ENCODE results near the gene MPP2. TPM values are rescaled to one million over a fixed set of nuclear protein-coding genes. Genes with fewer than 3 reads are reported as not detected.

Gene MPP2
- total RNA-seq, 2 experiments from 2014 or later: 1.6 to 1.7 TPM

DNA sequence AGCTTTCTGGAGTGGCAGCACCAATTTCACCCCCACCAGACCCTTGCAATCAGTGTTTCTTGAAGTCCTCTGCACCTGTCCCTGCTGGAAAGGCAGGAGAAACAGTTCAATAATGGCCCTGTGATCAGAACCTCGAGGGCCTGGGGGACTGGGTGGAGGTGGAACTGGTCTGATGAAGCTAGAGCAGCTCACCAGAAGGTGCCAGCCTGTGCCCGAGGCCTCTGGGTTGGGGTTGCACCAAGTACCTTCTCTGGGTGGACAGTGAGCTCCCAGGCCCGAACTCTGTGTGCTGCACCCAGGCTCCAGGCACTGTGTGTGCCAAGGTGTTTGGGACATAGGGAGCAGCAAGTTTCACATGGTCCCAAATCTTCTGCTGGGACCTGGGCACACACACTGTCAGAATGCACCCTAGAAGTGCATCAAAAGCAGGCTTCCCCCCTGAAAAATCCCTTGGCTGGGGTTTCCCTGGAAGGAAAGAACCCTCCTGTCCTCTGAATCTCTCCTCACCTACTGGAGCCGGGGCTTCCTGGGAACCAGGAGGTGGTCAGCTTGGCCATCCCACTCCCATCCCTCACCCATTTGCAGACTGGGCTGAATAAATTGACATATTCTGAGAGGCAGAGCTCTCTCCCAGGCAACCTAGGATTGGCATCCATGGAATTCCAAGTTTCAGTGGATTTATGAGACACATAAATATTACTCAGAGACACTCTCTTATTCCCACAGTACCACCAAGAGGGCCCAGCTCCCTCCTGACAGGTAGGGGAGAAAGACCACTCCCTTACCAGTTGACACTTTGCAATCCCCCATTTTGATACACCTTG is 43.0 kb downstream of the MPP2 start:
- POLR2A ChIA-PET: interaction anchor here (0.5 to 0.6 kb wide), 2 partner anchors 182 to 311 kb away, joined by 3 read pairs; no protein-coding TSS in a partner anchor
- CTCF ChIA-PET: interaction anchor here (0.7 kb wide), 1 partner anchor 15 kb away, joined by 4 read pairs; no protein-coding TSS in a partner anchor

DNA sequence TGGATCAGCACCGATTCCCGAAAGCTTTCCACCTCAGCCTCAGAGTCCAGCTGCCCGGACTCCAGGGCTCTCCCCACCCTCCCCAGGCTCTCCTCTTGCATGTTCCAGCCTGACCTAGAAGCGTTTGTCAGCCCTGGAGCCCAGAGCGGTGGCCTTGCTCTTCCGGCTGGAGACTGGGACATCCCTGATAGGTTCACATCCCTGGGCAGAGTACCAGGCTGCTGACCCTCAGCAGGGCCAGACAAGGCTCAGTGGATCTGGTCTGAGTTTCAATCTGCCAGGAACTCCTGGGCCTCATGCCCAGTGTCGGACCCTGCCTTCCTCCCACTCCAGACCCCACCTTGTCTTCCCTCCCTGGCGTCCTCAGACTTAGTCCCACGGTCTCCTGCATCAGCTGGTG is 45.4 kb downstream of the MPP2 start:
- ChIA-PET CTCF (interaction anchor here (1.2 to 1.3 kb wide), 2 partner anchors 13 to 17 kb away, joined by 3 to 4 read pairs; no protein-coding TSS in a partner anchor), POLR2A (no interaction called here)

DNA sequence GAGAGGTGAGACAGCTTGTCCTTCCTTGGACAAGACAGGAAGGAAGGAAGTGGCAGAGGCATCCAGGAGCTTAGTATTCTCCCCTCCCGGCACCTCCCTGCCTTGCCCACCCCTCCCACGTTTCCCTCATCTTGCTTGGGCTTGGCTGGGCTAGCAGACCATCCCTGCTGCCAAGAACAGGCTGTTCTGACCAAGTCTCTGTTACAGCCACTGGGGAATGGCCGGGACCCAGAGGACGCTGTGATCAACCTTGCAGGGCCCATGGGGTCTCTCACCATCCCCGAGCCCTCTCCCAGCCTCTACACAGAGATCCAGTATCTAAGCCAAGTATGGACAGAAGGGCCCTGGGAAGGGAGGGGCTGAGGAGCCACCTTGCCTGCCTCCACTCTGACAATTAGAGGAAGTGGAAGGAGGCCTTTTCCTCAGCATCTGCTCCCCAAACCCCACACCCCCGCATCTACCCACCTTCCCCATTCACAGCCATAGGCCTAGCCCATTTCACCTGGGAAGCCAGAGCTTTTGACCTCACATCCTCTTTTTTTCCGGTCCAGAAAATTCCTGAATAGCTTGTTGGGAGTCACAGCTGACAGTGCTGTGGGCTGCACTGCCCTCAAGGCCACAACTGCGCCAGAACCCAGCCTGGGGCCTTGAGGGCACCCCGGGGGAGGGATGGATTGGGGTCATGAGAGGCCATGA is 46.3 kb downstream of the MPP2 start:
- ChIA-PET CTCF (interaction anchor here (1.2 kb wide), 1 partner anchor 14 kb away, joined by 4 read pairs; no protein-coding TSS in a partner anchor), POLR2A (no interaction called here)

DNA sequence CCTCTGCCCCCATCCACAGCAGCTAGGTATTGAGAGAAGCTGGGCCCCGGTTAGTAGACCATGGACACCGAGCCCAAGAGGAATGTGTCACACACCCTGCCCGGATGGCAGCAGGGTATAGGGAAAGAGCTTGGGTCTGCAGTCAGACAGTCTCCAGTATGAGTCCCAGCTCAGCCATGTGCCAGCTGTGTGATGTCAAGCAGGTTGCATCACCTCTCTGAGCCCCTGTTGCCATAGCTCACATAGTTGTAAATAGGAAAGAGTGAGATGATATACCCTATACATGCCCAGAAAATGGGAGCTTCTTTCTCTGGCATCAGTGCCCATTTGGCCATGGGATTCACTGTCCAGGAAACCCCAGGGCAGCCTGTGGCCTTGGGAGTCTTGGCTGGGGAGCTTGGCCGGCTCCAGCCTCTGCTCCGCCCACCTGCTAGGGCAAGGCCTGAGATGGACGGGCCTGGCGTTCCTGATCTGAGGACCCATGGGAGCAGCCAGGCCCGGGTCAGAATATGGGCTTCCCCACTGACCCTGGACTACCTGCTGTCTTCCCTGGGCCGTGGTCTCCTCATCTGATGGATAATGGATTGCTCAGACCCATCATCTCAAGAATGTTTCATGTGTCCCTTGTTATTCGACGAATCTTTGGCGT is 47.1 kb downstream of the MPP2 start:
- POLR2A ChIA-PET: no interaction called here
- CTCF ChIA-PET: interaction anchor here (1.0 kb wide), 1 partner anchor 17 kb away, joined by 3 read pairs; no protein-coding TSS in a partner anchor

DNA sequence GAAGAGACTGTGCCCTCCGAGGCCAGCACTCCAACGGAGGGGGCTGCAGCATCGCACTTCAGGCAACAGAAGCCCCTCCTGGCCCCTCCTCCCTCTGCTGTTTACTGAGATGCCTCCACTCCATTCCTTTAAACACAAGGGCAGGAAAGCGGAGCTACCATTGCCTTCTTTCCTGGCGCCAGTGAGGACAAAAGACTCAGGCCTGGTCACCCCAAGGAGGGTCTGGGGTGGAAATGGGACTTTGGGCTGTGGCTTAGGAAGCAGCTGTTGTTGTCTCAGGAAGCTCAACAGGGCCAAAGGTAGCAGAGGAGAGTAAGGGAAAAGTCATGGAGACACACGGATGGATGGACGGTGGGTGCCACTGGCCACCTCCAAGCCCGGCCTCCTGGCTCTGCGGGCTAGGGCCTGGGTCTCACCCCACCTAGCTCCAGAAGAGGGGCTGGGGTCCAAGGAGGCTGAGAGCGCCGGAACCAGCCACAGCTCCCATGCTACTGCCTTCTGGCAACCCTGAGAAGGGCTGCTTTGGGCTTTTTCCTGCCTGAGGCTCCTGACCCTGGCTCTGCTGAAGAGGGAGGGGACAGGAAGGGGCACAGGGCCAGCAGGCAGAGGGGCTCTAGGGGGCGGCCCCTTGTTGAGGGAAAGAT is 49.3 kb downstream of the MPP2 start:
- ChIA-PET CTCF (no interaction called here), POLR2A (no interaction called here)

DNA sequence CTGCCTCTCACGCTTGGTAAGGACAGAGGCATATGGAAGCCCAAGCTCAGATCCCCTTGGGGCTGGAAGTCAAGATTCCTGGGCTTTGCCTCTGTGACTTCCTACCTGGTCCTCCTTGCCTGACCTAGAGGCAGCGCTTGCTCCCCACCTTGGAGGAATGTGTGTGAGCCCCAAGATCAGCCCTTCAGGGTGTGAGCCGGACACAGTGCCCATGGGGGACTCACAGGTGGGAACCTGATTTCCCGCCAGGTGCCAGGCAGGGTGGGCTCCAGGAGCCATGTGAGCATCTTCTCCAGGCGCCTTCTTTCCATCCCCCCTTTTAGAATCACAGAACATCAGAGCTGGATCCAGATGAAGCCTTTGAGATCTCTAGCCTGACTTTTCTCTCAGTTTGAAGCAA is 50.2 kb downstream of the MPP2 start:
- CTCF ChIA-PET: interaction anchor here (0.9 to 1.0 kb wide), 3 partner anchors 20 to 97 kb away, joined by 3 to 4 read pairs (median 3); no protein-coding TSS in a partner anchor
- POLR2A ChIA-PET: no interaction called here

DNA sequence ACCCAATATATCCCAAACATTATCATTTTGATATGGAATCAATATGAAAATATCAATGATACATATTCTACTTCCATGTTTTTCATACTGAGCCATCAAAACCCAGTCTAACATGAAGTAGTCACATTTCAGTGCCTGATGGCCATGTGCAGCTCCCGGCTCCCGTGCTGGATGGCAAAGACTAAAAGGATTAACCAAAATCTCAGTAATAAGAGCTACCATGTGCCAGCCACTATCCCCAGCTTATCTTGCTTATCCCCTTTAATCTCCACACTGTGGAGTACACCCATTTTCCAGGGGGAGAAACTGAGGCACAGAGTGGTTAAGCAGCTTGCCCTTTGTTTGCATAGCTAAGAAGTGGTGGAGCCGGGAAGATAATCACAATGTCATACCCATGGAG is 51.2 kb downstream of the MPP2 start:
- CTCF ChIA-PET: interaction anchor here (2.4 kb wide), 1 partner anchor 10 kb away, joined by 10 read pairs; the partner anchor contains the start of gene CD300LG
- POLR2A ChIA-PET: no interaction called here

DNA sequence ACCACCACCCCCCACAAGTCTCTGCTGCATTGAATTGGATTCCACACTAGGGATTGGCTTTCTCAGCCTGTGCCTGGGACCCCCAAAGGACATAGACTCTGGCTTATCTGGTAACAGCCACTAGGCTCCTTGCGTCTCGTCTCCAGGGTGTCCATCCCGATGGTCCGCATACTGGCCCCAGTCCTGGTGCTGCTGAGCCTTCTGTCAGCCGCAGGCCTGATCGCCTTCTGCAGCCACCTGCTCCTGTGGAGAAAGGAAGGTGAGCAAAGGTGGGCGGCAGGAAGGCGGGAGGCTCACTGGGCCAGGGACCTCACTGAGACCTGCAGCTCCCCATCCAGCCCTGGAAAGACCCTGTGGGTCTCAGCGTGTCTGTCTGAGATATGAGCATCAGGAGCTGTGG is 52.3 kb downstream of the MPP2 start:
- ChIA-PET CTCF (interaction anchor here (2.4 kb wide), 1 partner anchor 9 kb away, joined by 10 read pairs; the partner anchor contains the start of gene CD300LG), POLR2A (no interaction called here)

DNA sequence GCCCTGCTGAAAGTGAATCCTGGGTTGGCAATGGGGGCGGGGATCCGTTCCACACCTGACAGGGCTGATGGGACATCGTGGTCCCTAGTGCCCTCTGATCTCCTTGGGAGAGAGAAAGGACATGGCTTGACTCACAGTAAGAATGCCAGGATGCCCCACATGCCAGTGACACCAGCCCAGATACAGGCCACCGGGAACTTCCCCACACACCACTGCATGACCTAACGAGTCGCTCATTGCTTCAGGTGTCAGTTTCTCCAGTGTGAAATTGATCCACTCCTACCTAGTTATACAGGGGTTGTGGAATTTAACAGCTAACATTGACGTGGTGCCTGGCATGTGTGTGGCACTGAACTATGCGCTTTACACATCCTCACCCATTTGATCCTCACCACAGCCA is 52.8 kb downstream of the MPP2 start:
- ChIA-PET POLR2A (no interaction called here), CTCF (interaction anchor here (2.4 kb wide), 1 partner anchor 8 kb away, joined by 10 read pairs; the partner anchor contains the start of gene CD300LG)

DNA sequence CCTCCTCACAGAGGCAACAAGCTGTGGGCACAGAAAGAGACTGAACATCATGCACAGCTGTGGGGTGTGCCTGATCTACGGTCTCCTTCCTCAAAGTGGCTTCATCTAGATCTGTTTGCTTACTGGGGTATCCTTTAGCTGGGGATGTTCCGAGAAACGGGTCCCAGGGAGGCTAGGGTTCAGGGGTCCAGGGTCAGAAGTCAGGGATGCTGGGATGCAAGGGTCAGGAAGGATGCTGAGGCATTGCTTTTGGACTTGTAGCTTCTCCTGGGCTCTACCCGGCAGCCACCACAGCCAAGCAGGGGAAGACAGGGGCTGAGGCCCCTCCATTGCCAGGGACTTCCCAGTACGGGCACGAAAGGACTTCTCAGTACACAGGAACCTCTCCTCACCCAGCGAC is 53.8 kb downstream of the MPP2 start:
- ChIA-PET CTCF (interaction anchor here (0.8 kb wide), 1 partner anchor 19 kb away, joined by 3 read pairs; no protein-coding TSS in a partner anchor), POLR2A (no interaction called here)

DNA sequence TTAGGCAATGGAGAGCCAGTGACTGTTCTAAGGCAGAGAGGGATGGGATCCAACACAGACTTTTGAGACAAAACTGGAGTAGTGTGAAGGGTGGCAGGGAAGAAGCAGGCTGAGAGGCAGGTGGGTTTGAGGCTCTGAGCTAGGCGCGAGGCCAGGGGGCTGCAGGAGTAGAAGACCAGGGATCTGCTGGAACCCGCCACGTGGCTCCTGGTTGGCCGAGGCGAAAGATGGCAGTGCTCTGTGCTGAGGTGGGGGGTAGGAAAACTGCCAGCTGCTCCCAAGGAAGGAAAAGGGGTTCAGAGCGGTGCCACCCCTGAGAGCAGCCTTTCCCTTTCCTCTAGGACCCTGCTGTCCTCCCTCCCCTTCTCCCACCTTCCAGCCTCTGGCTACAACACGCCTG is 54.8 kb downstream of the MPP2 start:
- POLR2A ChIA-PET: no interaction called here
- CTCF ChIA-PET: no interaction called here

DNA sequence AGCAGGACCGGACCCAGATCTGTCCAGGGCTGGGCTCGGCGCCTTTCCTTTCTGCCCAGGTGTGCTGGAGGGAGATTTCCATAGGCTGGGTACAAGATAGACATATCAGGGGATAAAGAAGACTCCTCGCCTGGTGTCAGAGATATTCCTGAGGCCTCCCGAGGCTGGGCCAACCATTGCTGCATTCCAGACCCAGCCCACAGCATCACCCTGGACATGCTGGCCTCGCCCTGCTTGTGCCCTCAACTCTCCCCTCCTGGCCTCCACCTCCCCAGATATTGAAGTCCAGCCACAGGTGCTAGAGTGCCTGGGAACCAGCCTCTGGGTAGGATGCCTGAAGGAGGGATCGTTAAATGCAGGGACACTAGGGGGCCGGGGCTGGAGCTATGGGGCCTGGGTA is 58.2 kb downstream of the MPP2 start:
- POLR2A ChIA-PET: no interaction called here
- CTCF ChIA-PET: no interaction called here

DNA sequence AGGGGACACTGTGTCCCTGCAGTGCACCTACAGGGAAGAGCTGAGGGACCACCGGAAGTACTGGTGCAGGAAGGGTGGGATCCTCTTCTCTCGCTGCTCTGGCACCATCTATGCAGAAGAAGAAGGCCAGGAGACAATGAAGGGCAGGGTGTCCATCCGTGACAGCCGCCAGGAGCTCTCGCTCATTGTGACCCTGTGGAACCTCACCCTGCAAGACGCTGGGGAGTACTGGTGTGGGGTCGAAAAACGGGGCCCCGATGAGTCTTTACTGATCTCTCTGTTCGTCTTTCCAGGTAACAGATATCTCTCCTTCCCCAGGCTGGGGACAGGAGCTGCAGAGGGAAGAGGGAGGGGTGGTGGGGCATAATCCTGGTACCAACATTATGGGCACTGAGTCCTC is 58.7 kb downstream of the MPP2 start:
- ChIA-PET POLR2A (no interaction called here), CTCF (interaction anchor here (0.7 kb wide), 1 partner anchor 40 kb away, joined by 3 read pairs; no protein-coding TSS in a partner anchor)

DNA sequence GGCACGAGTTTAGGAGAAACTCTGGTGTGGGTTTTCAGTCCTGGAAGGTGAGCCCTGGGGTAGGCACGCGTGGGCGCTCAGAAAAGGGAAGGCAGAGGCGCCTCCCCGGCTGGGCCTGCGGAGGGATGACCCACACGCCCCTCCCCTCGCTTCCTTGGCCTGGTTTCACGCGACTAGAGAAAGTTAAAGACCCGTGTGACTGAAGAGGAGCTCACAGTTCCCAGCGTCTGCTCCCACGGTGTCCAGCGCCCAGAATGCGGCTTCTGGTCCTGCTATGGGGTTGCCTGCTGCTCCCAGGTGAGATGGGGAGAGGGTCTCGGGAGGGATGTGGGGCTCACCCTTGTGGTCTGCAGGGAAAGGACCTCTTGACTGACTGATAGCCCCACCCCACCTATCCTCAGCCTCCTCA is 60.4 kb downstream of the MPP2 start, which contains the start of gene CD300LG:
CD300LG (plus strand) TSS at position 214 of the 409 bp plus-strand sequence; CDS start at position 255, 41 bp downstream.
- ChIA-PET CTCF (interaction anchor here (0.6 to 2.5 kb wide), 6 partner anchors 8 to 161 kb away, joined by 4 to 10 read pairs (median 6); partner anchors contain the start of gene MPP3), POLR2A (no interaction called here)

DNA sequence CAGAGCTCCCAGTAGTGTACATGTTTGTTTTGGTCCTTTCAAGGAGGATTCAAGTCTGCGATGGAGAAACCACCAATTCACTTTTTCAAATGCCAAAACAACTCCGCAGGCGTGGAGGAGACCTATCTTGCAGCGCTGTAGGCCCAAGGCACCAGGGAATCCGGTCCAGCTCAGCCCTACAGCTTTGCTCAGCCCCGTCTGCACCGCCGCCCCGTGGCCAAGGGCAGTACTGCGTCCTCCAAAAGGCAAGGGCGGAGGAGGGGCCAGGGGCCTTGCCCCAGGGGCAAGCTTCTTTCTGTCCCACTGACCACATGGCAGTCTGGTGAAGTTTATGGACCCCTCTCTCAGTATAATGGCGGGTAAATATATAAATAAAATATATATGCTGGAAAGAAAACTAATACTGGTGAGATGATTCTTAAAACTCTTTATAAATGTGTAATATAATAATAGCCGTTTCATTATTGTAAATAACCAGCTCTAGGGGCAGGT is 61.1 kb downstream of the MPP2 start:
- CTCF ChIA-PET: interaction anchor here (0.6 to 2.5 kb wide), 12 partner anchors 8 to 152 kb away, joined by 3 to 10 read pairs (median 4); partner anchors contain the start of gene MPP3
- POLR2A ChIA-PET: no interaction called here

DNA sequence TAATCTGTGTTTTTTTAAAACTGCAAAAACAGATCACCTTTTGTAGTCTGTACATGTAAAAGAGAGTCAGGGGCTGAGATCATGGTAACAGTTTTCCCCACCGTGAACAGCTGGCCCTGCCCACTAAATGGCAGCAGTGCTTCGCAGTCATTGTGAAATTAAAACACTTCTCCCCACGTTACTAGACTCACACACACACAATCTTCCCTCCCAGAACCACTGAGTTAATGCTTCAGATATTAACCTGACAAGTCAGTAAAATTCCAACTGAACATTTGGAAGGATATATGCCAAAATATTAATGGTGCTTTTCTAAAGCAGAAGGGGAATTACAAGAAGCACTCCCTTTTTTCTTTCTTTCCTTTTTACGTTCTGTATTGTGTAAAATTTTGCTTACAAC is 61.6 kb downstream of the MPP2 start:
- ChIA-PET POLR2A (no interaction called here), CTCF (interaction anchor here (0.6 to 2.5 kb wide), 12 partner anchors 8 to 152 kb away, joined by 3 to 10 read pairs (median 4); partner anchors contain the start of gene MPP3)

DNA sequence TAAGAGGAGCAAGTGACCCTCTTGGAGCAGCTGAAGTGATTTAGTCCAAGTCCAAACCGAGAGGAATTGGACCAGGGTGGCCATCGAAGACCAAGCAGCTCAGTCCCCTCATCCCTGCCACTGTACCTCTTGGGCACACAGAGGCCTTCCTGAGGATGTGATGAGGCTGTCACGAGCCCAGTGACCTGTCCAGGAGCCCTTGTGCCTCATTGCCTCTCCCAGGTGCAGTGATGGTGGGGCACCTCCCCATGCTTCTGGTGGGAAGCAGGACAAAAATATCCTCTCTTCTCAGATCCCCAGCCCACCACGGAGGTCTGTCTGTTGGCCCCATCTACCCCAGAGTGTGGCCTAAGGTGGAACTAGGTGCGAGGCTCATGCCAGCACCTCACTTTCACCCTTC is 63.1 kb downstream of the MPP2 start:
- CTCF ChIA-PET: no interaction called here
- POLR2A ChIA-PET: no interaction called here

DNA sequence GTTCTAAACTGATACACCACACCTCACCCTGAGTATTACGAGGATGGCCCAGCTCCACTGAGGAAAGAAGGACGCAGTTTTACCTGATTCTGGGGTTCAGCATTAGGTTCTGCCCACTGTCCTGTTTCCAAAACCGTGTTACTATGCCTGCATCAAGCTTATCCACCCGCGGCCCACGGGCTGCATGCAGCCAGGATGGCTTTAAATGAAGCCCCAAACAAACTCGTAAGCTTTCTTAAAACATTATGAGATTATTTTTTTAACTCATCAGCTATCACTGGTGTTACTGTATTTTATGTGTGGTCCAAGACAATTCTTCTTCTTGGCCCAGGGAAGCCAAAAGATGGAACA is 64.4 kb downstream of the MPP2 start:
- CTCF ChIA-PET: interaction anchor here (0.7 to 1.1 kb wide), 2 partner anchors 77 to 202 kb away, joined by 3 to 4 read pairs; no protein-coding TSS in a partner anchor
- POLR2A ChIA-PET: no interaction called here
